Measurements from ENCODE around the gene PRIMPOL.

DNA sequence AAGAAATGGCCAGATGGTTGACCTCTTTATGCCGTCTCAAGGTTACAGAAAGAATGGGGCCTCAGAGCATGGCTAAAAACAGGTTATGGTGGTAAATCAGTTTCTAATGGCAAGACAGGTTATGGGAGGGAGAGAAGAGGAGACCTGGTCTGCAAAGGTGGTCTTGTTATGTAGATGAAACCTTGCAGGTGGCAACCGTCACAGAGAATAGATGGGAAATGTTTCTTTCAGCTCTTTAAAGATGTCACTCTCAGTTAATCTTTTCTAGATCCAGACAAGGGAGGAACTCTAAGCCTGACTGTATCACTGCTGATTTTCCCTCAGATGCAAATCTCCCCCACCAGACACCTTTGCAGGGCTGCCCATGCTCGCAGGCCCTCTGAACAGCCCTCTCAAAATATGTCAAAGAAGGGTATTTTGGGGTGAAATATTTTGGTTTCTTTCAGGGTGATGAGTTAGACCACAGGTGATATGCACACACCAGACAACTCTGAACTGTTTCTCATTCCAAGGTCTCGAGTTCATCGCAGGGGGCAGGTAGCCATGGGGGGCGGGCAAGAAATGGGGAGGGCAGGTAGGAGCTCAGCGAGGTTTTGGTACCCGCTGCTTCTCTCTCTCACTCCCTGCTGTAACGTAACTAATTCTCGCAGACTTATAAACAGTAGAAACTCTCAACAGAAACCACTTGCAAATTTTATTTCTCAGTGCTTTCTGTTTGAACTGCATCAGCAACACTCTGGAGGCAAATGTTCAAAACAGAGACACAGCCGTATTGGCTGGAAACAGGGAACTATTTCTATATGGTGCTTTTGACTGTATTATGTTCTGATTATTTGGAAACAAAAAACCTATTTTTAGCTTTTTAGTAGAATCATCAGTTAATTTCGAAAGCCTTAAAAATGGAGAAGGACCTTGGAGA is 32.6 kb upstream of the PRIMPOL start:
- TF ChIP-seq POLR2A (IDR thresholded peaks at IDR 0.05): no peak
- TF ChIP-seq, protein P1, sequence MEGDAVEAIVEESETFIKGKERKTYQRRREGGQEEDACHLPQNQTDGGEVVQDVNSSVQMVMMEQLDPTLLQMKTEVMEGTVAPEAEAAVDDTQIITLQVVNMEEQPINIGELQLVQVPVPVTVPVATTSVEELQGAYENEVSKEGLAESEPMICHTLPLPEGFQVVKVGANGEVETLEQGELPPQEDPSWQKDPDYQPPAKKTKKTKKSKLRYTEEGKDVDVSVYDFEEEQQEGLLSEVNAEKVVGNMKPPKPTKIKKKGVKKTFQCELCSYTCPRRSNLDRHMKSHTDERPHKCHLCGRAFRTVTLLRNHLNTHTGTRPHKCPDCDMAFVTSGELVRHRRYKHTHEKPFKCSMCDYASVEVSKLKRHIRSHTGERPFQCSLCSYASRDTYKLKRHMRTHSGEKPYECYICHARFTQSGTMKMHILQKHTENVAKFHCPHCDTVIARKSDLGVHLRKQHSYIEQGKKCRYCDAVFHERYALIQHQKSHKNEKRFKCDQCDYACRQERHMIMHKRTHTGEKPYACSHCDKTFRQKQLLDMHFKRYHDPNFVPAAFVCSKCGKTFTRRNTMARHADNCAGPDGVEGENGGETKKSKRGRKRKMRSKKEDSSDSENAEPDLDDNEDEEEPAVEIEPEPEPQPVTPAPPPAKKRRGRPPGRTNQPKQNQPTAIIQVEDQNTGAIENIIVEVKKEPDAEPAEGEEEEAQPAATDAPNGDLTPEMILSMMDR (IDR thresholded peaks at IDR 0.05): no peak
- no peak for TF ChIP-seq POLR2AphosphoS5 (IDR thresholded peaks at IDR 0.05)

Measured in breast epithelium (tissue), 3 donors.